Activated CD8-positive, alpha-beta memory T cell treated with anti-CD3 and anti-CD28 coated beads for 36 hours (primary cell): Measurements from ENCODE around the gene ZNF785. TPM values are rescaled to one million over a fixed set of nuclear protein-coding genes. Genes with fewer than 3 reads are reported as not detected.

Experiments used
- CTCF ChIA-PET: fragments of 350-600 bp; sonication (Branson Sonifier 250); formaldehyde crosslinking; loops from one replicate; lab custom pipeline; 2021; ENCODE audit warnings: antibody characterized with exemption; lab: Charles Lee
- POLR2A ChIA-PET: fragments of 350-600 bp; sonication (Branson Sonifier 250); formaldehyde crosslinking; loops from one replicate; lab custom pipeline; 2021; ENCODE audit warnings: antibody characterized with exemption; lab: Charles Lee
- total RNA-seq, 2 experiments: library from RNA; stranded (reverse); gene quantifications; one replicate each; pipeline ENCODE4 v1.2.3, GENCODE V29; 2021

Gene ZNF785
- total RNA-seq: 10 to 100 TPM; 13.8 to 14.5 TPM

DNA sequence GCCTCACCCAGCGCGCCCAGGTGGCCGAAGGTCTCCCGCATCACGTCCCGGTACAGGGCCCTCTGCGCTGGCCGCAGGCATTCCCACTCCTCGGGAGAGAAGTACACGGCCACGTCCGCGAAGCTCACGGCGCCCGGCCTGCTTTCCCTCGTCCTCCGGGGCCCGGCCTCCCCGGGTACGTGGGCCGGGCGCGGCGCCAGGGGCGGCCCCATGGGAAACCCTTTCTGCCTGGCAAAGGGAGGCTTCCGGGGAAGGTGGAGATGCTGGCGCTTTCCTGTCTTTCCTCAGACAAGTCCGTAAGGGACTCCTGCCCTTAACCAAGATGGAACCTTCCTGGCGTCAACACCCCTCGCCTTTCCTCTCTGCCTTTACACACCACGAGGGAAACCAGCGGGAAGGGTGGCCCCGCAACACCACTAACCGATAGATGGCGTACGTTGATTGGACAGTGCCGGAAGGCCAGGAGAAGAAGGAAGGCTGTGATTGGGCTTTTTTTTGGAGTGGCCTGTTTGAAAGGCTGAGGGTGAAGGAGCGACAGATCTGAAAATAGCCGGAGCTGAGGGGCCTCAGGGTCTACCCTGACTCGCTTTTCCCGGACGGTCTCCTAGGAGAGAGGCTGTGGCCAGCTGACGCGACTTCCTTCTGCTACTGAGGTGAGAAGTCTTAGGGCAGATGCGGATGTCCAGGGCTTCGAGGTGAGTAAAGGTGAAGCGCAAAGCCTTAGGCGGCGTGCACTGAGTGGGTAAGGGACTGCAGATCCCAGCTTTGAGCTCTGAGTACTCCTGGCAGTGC lies at the start of gene ZNF785:
Gene ZNF785, minus strand, starts transcription at position 298 of the 792 bp plus-strand sequence. Its CDS starts 86 bp downstream, at position 212.
- ChIA-PET CTCF (interaction anchor here (0.6 to 2.0 kb wide), 16 partner anchors 8 to 176 kb away, joined by 3 to 8 read pairs (median 4); partner anchors contain the start of genes DCTPP1, ZNF688 and ZNF764), POLR2A (interaction anchor here (1.0 to 2.5 kb wide), 6 partner anchors 13 to 156 kb away, joined by 3 to 15 read pairs (median 4); partner anchors contain the start of genes DCTPP1, ZNF747 and ZNF764)

DNA sequence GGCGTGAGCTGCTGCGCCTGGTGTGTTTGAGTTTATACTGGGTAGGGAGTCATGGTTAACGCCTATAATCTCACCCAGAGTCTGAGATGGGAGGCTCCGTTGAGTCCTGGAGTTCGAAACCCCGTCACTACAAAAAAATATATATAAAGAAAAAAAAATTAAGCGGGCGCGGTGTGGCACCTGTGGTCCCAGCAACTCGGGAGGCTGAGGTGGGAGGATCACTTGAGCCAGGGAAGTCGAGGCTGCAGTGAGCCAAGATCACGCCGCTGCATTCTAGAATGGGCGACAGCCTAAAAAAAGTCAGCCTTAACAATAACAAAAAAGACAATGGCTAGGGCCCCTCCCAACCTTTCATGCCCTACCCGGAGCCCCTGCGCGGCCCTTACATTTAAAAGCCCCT lies 48.0 kb upstream of the ZNF785 start:
- POLR2A ChIA-PET: interaction anchor here (0.6 to 1.0 kb wide), 6 partner anchors 23 to 542 kb away, joined by 3 to 5 read pairs (median 3); partner anchors contain the start of genes TBX6, ZNF689 and ZNF771

DNA sequence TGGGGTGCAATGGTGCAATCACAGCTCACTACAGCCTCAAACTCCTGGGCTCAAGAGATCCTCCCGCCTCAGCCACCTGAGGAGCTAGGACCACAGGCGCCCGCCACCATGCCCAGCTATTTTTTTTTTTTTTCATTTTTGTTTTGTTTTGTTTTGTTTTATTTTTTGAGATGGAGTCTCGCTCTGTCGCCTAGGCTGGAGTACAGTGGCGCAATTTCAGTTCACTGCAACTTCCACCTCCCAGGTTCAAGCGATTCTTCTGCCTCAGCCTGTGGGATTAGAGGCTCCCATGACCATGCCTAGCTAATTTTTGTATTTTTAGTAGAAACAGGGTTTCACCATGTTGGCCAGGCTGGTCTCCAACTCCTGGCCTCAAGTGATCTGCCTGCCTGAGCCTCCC lies 47.0 kb upstream of the ZNF785 start:
- ChIA-PET POLR2A (interaction anchor here (1.1 kb wide), 1 partner anchor 250 kb away, joined by 6 read pairs; the partner anchor contains the start of gene SEPTIN1), CTCF (interaction anchor here (0.5 to 1.3 kb wide), 4 partner anchors 18 to 451 kb away, joined by 3 to 4 read pairs (median 4); no protein-coding TSS in a partner anchor)

More for the DNA sequence above, 48.0 kb upstream of the ZNF785 start:
- CTCF ChIA-PET: interaction anchor here (1.0 to 1.3 kb wide), 2 partner anchors 25 to 35 kb away, joined by 4 read pairs; partner anchors contain the start of gene FBRS

DNA sequence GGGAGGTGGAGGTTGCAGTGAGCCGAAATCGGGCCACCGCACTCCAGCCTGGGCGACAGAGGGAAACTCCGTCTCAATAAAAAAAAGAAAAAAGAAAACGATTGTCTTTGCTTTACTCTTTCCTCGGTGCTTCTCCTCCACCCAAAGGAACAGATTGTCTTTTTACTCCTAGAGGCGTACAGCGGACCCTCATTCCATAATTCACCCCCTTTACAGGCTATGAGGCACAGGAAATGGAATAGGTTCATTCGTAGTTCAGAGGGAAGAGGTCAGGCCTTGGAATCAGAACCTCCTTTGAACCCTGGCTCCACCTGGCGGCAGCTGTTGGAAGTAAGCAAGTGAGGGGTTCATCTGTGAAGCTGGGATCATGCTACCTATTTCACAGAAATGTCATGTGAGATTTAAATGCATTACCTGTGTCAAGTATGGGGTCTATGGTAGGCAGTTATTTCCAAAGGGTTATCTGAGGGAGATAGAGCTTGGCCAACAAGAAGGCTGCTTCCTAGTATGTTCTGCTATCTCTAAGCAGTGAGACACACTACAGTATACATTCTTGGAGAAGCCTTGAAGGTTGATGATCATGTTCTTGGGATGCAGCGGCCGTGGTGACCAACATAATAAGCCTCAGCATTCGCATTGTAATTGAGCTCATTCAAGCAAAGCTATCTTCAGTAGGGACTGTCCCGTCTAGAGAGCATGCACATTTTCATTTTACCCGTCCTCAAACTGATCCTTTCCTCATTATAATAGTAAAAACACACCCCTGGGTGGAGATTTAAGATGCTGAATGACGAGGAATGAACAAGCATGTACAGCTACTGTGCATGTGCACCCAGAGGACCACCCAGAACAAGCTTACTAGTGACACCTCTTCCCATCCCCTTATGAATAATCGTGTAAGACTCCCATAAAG lies 43.4 kb upstream of the ZNF785 start:
- ChIA-PET CTCF (interaction anchor here (0.6 to 2.2 kb wide), 19 partner anchors 14 to 220 kb away, joined by 3 to 13 read pairs (median 4); partner anchors contain the start of genes DCTPP1, ZNF747, ZNF764 and ZNF785), POLR2A (interaction anchor here (0.6 kb wide), 2 partner anchors 72 to 86 kb away, joined by 3 read pairs; no protein-coding TSS in a partner anchor)

DNA sequence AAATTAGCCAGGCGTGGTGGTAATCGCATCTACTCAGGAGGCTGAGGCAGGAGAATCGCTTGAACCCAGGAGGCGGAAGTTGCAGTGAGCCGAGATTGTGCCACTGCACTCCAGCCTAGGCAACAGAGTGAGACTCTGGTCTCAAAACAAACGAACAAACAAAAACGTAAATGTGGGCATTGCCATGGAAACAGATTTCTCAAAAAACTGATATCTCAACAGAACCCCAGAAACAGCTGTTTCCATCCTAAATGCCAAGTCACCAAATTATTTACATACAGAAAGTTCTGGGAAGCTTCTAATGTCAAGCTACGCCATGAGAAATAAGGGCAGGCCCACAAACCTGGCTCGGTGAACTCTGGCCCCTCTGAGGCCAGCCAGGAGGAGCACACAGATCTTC lies 40.7 kb upstream of the ZNF785 start:
- POLR2A ChIA-PET: interaction anchor here (0.6 kb wide), 1 partner anchor 26 kb away, joined by 4 read pairs; no protein-coding TSS in a partner anchor
- CTCF ChIA-PET: interaction anchor here (0.6 to 1.4 kb wide), 4 partner anchors 11 to 281 kb away, joined by 3 to 6 read pairs (median 3); partner anchors contain the start of gene ZNF785

DNA sequence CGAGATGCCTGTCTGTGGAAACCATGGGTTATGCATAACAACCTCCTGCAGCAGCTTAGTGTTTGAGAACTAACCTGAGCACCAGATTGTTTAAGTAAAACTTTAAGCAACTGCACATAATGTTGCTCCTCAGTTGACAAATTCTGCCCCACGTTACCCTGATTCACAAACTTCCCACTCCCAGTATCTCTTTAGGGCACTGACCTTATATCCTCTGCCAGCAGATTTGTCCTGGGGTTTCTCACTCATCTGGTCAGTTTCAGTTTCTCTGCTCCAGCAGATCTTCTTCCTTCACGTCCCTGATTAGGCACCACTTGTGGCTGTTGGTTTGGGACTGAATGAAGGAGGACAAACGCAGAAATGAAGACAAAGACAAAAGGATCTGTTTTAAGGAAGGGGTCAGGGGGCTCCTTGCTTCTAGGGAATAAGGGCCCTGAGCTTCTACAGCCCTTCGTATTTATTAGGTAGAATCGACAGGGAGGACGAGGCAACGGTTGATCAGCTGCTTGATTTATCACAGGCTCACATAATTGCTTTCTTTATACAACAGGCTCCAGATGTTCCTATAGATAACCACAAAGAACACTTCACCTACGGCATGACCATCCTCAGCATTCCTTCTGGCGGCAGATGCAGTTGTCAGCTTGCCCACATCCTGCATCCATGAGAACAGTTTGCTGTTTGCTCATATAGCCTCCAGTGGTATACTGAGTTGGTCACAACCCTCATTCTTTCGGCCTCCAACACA lies 38.2 kb upstream of the ZNF785 start:
- ChIA-PET CTCF (no interaction called here), POLR2A (no interaction called here)

DNA sequence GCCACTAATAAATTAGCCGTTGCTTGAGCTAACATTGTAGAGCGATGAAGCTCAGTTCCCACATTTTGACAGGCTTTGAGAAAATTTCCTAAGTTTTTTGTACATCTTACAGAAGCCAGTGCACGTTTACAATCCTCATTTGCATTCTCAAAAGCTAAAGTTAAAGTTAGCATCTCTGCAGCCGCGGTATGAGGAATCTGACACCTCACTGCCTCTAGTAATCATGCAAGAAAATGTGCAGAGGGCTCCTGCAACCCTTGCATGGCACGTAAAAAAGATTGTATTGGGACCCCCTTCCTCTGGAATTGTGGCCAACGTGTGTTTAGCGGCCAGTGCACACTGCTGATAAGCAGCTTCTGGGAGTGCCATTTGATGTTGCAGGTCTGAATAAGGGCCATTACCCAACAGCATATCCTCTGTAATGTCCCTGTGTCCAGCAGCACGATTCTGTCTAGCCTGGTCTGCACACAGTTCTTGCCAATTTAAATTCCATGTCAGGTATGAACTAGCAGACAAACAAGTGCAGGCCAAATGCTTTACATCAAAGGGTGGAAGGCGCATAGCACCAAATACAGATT lies 37.0 kb upstream of the ZNF785 start:
- ChIA-PET POLR2A (no interaction called here), CTCF (interaction anchor here (1.3 kb wide), 1 partner anchor 192 kb away, joined by 4 read pairs; the partner anchor contains the start of gene DCTPP1)

DNA sequence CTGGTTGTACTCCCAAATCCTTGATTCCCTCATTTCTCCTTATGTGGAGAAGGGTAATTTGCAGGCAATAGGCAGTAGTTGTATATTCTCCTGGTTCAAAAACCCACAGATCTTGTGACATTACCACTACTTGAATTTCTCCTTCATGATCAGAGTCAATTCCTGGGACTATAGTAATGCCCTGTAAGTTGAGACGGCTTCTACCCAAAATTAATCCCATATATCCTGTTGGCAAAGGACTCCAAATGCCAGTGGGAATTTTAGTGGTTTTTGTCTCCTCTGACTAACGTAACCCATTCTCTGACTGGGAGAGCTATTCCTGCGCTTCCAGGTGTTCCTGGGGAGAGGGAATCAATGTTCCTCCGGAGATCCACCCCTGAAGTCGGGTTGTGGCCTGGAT lies 36.3 kb upstream of the ZNF785 start:
- ChIA-PET POLR2A (no interaction called here), CTCF (interaction anchor here (0.9 to 1.3 kb wide), 2 partner anchors 13 to 192 kb away, joined by 3 to 4 read pairs; partner anchors contain the start of gene DCTPP1)

DNA sequence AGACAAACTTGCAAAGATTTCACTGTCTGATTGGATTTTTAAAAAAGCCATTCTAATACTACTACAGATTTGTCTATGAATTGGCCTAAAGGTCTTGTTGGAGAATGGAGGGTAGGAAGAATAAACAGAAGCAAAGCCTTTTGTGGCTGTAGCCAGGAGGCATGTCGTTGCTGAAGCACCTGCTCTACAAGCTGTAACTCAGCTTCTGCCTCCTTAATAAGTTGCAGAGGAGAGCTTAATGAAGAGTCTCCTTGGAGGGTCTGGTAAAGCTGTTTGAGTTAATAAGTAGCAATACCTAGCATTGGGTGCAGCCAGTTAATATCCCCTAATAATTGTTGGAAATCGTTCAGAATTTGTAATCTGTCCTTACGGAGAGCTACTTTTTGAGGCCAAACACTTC lies 34.7 kb upstream of the ZNF785 start:
- ChIA-PET POLR2A (no interaction called here), CTCF (no interaction called here)

DNA sequence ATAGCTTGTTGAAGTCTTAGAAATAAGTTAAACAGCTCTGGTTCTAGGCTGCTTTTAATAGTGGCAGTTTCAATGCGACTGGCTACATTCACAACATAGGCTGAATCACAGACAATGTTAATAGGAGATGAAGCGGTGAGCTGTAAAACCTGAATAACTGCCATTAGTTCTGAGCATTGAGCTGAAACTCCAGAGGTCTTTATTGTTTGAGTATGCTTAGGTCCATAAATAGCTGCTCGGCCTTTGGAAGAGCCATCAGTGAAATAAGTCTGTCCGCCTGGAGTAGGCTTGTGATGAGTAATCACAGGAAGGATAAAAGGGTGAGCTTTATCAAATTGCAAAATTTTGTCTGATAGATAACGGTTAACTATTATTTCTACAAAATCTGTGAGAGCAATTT lies 34.1 kb upstream of the ZNF785 start:
- CTCF ChIA-PET: interaction anchor here (0.8 kb wide), 1 partner anchor 94 kb away, joined by 4 read pairs; no protein-coding TSS in a partner anchor
- POLR2A ChIA-PET: no interaction called here

DNA sequence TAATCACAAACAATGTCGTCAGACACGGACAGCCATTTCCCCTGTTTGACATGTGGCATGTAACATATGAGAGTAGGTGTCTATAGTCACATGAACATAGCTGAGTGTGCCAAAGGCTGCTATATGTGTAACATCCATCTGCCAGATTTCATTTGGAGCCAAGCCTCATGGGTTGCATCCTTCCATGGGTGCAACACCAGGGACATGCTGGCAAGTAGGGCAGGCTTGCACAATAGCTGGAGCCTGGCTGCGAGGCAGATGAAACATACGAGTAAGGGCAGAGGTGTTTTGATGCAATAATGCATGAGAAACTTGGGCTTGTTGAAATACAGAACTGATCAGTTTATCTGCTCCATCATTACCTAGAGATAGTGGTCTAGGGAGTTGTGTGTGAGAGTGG lies 33.7 kb upstream of the ZNF785 start:
- POLR2A ChIA-PET: no interaction called here
- CTCF ChIA-PET: interaction anchor here (0.8 kb wide), 1 partner anchor 94 kb away, joined by 4 read pairs; no protein-coding TSS in a partner anchor

DNA sequence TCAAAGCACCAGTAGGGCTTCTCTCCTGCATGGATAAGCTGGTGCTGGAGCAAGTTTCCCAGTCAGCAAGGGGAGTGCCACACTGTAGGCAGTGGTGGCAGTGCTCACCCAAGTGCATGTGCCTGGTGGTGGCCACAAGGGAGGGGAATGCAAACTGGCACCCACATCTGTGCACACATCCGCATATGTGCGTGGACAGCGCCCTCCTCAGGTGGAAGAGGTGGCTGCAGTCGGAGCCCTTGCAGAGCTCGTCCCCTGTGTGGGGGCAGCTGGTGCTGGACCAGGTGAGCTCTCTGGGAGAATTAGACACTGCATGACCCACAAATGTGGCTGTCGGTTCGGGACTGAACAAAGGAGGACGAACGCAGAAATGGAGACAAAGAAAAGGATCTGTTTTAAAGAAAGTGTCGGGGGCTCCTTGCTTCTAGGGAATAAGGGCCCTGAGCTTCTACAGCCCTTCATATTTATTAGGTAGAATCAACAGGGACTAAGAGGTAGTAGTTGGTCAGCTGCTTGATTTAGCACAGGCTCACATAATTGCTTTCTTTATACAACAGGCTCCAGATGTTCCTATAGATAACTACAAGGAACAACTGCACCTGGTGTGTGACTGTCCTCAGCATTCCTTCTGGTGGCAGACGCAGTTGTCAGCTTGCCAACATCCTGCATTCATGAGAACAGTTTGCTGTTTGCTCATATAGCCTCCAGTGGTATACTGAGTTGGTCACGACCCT lies 30.0 kb upstream of the ZNF785 start:
- ChIA-PET CTCF (interaction anchor here (0.7 to 2.9 kb wide), 17 partner anchors 8 to 473 kb away, joined by 3 to 13 read pairs (median 3); no protein-coding TSS in a partner anchor), POLR2A (no interaction called here)

DNA sequence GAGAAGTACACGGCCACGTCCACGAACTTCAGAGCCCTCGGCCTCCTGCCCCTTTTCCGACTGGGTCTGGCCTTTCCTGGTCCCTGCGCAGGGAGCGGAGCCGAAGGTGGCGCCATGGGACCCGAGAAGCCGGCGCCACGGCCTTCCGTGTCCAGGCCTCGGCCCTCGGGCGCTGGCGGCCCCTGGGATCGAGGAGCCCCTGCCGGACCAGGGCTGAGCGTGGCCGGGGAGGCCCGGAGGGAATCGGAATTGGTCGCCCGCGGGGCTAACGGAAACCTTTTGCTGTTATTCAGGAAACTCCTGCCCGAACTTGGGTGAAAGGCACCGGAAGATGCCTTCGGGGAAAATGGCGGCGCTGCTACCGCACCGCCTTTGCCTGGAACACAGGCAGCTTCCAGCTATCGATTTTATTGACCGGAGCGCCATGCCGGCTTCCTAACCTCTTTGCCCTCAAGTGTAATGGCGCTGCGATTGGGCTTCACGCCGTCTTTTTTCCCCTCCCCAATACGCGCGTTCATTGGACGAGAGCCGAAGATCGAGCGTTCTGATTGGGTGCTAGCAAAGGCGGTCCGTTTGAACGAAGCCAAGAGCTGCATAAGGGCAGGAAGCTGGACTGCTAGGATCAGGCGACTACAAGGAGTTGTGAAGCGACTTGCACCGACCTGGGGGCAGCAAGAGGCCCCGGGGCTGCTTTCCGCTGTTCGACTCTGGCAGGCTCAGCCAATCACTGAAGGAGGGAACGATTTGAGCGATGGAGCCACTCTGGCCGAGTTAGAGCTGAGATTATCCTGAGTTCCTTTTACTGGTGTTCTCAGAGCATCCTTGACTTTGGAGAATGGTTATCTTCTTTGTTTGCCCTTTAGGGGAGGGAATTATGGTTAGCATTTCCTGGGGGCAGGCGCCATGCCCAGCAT lies 24.7 kb upstream of the ZNF785 start, which contains the start of gene ZNF689:
Gene ZNF689, minus strand, starts transcription at position 464 of the 914 bp plus-strand sequence. Its CDS starts 348 bp downstream, at position 116.
- POLR2A ChIA-PET: interaction anchor here (0.7 to 1.2 kb wide), 11 partner anchors 10 to 203 kb away, joined by 3 to 6 read pairs (median 4); partner anchors contain the start of genes DCTPP1, PRR14, ZNF688 and ZNF764
- CTCF ChIA-PET: interaction anchor here (0.5 to 3.2 kb wide), 5 partner anchors 13 to 75 kb away, joined by 3 to 19 read pairs (median 4); partner anchors contain the start of genes ZNF764 and ZNF785

DNA sequence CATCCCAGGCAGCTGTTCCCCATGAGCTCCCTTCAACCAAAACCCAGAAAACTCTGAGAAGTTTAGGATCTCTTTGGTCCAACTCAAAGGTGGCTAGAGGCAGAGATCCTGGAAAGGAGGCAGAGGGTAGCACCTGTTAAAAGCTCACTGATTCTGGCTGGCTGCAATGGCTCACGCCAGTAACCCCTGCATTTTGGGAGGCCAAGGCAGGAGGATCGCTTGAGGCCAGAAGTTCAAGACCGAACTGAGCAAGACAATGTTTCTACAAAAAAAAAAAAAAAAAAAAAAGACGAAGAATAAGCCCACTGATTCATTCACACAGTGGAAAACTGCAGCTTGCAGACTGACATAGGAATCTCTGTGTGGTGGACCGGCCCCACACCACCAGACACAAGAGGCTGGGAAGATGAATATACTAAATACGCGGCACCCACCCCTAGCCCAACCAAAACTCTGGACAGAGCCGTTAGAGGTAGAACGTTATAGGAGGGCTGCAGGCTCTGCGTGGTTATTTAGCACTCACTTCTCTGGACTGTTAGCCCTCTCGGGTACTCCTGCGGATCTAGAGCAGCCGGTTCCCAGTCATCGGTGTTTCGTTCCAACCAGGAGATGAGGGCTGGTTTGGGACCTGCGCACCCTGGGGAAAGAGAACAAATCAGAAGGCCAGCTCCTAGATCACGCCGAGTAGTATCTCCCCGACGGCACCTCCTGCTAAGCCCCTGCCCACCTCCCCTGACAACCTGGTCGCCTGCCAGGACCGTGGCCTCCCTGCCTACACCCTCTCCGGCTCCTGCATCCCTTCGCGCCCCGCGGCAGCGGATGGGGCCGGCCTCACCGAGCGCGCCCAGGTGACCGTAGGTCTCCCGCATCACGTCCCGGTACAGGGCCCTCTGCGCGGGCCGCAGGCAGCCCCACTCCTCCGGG lies 23.8 kb upstream of the ZNF785 start:
- POLR2A ChIA-PET: interaction anchor here (0.5 to 1.6 kb wide), 6 partner anchors 11 to 88 kb away, joined by 3 to 7 read pairs (median 4); partner anchors contain the start of genes ZNF688 and ZNF764
- CTCF ChIA-PET: interaction anchor here (0.6 to 3.2 kb wide), 11 partner anchors 12 to 496 kb away, joined by 3 to 19 read pairs (median 4); partner anchors contain the start of genes GDPD3, ZNF688 and ZNF785
